Breast epithelium (tissue), 4 donors: ENCODE data around the gene CASZ1. TPM values are rescaled to one million over a fixed set of nuclear protein-coding genes. Genes with fewer than 3 reads are reported as not detected.
A peak's percentile ranks its signal among the peaks of the same experiment; 100 is the strongest.

ENCODE experiments used
- DNase-seq, 2 donors: peaks; one replicate each; pipeline ENCODE4 v3.0.0-alpha.2; 2019; ENCODE audit warnings: low spot score in 2 of 2
- H3K27ac ChIP-seq, 2 donors: fragments of 200-600 bp; sonication (generic) in 1 of 2; one replicate each; pipeline ENCODE4 v1.5.1; 2016 to 2019; ENCODE audit warnings: mild to moderate bottlenecking in 1 of 2
- H3K27me3 ChIP-seq, 2 donors: fragments of 200-600 bp; sonication (generic) in 1 of 2; one replicate each; pipeline versions ENCODE4 v1.5.1 to v1.6.0; 2017 to 2019; ENCODE audit warnings: control low read depth in 1 of 2, mild to moderate bottlenecking in 1 of 2
- H3K36me3 ChIP-seq: fragments of 200-600 bp; one replicate; pipeline ENCODE4 v1.5.1; 2019
- H3K4me1 ChIP-seq, 2 donors: fragments of 200-600 bp; sonication (generic); one replicate each; pipeline ENCODE4 v1.5.1; 2016 to 2019; ENCODE audit warnings: control low read depth in 1 of 2
- H3K4me3 ChIP-seq, 3 donors: fragments of 200-600 bp; sonication (generic); 1 replicate in 2 of 3; 2 replicates in 1 of 3; pipeline ENCODE4 v1.5.1; 2016 to 2019; ENCODE audit warnings: mild to moderate bottlenecking in 3 of 3, moderate library complexity in 2 of 3
- H3K9me3 ChIP-seq, 2 donors: fragments of 200-600 bp; sonication (generic) in 1 of 2; one replicate each; pipeline ENCODE4 v1.5.1; 2016 to 2019; ENCODE audit warnings: control low read depth in 1 of 2
- POLR2A ChIP-seq: fragments of 450-650 bp; IDR thresholded peaks from one replicate; pipeline ENCODE4 v1.6.1; 2016; ENCODE audit warnings: antibody characterized with exemption, mild to moderate bottlenecking, moderate library complexity
- POLR2AphosphoS5 ChIP-seq, 3 donors: sonication (generic); formaldehyde crosslinking; IDR thresholded peaks; one replicate each; pipeline ENCODE4 v1.6.1; 2017; ENCODE audit warnings: antibody characterized with exemption in 3 of 3
- intact Hi-C: fragments of 100-400 bp; cut with DNase I; formaldehyde crosslinking; loops from one replicate; pipeline ENCODE4 v1.15.1; 2023; ENCODE audit warnings: low total_unique reads
- total RNA-seq, 3 donors: library from RNA; depleted of rRNA; stranded (reverse); fragments of >200 nt; gene quantifications; one replicate each; pipeline ENCODE4 v1.1.0, GENCODE V29; 2016
- TF ChIP-seq, protein P1 (sequence below), 3 donors: fragments of 450-650 bp; IDR thresholded peaks; one replicate each; pipeline ENCODE4 v1.5.1; 2016 to 2017; ENCODE audit warnings: antibody characterized with exemption in 3 of 3, mild to moderate bottlenecking in 3 of 3, moderate library complexity in 3 of 3

The CASZ1 gene
- total RNA-seq, 3 donors from 2014 or later = 1.1 to 39.1 (median 32.4) TPM

DNA sequence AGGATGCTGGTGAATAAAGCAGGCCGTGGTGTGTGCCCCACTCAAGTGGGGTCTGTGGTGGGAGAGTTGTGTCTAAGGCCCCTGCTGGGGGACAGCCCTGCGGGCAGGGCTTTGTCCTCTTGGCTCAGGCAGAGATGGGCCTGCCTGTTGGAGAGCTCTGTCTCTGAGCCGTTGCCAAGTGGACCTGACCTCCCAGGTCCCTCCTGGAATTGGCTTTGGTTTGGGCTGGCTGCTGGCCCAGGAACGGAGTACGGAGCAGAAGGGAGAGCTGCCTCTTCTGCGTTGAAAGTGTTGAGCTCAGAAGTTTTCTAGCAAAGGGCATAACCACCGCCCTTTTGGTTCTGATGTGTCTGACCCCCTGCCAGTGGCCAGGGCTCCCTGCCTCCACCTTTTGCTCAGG, 167.8 kb downstream of the CASZ1 start:
- H3K27me3 ChIP-seq = no peaks in the 10 kb centered on the region
- H3K36me3 ChIP-seq = no peaks in the 10 kb centered on the region
- peak overlapping the region; percentile 79 to 84 for H3K27ac ChIP-seq
- no peak overlapping the region for H3K4me3 ChIP-seq
- intact Hi-C loops = loop anchor here (5.0 kb wide), 1 partner anchor 546 kb away; no protein-coding TSS in a partner anchor
- peak; percentile 64 to 82 for DNase-seq
- H3K9me3 ChIP-seq = no peaks in the 10 kb centered on the region
- peaks cover 0 to 18% of the 10 kb centered on the region in 2 donors for H3K4me1 ChIP-seq
- no peak for TF ChIP-seq POLR2A
- no peak for TF ChIP-seq POLR2AphosphoS5 (IDR thresholded peaks at IDR 0.05)

DNA sequence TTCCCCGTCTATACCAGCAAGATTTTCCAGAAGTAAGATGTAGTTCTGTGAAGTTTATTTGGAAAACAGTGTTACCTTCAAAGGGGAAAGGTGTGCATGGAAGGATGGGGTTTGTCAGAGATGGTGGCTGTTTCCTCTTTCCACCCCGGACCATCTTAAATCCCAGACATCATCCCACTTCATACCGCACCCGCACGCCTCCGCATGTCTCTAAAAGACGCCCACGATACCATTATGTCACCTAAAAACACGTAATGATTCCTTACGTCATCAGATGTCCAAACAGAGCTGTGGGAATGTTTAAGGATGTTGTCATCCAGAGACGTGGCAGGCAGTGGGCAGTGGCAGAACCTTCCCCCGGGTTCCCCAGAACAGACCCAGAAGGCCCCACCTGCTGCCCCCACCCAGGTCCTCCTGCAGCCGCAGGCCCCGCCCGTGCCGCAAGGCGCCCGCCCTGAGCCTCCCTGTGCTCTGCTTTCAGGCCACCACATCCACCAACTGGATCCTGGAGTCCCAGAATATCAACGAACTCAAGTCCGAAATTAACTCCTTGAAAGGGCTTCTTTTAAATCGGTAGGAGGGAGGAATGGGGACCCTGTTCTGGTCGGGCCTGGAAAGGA, 169.5 kb downstream of the CASZ1 start:
- H3K27ac ChIP-seq = peak overlapping the region; percentile 79 to 84
- H3K9me3 ChIP-seq = no peaks in the 10 kb centered on the region
- H3K36me3 ChIP-seq = no peaks in the 10 kb centered on the region
- peak in 1 of 2 donors; percentile 48 for DNase-seq
- H3K27me3 ChIP-seq = no peaks in the 10 kb centered on the region
- TF ChIP-seq POLR2AphosphoS5 (IDR thresholded peaks at IDR 0.05) = no peak
- TF ChIP-seq POLR2A = no peak
- TF ChIP-seq, protein P1, sequence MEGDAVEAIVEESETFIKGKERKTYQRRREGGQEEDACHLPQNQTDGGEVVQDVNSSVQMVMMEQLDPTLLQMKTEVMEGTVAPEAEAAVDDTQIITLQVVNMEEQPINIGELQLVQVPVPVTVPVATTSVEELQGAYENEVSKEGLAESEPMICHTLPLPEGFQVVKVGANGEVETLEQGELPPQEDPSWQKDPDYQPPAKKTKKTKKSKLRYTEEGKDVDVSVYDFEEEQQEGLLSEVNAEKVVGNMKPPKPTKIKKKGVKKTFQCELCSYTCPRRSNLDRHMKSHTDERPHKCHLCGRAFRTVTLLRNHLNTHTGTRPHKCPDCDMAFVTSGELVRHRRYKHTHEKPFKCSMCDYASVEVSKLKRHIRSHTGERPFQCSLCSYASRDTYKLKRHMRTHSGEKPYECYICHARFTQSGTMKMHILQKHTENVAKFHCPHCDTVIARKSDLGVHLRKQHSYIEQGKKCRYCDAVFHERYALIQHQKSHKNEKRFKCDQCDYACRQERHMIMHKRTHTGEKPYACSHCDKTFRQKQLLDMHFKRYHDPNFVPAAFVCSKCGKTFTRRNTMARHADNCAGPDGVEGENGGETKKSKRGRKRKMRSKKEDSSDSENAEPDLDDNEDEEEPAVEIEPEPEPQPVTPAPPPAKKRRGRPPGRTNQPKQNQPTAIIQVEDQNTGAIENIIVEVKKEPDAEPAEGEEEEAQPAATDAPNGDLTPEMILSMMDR (IDR thresholded peaks at IDR 0.05) = no peak
- intact Hi-C loops = loop anchor here (5.0 kb wide), 1 partner anchor 545 kb away; no protein-coding TSS in a partner anchor
- H3K4me1 ChIP-seq = peaks cover 0 to 17% of the 10 kb centered on the region in 2 donors
- no peak overlapping the region for H3K4me3 ChIP-seq

DNA sequence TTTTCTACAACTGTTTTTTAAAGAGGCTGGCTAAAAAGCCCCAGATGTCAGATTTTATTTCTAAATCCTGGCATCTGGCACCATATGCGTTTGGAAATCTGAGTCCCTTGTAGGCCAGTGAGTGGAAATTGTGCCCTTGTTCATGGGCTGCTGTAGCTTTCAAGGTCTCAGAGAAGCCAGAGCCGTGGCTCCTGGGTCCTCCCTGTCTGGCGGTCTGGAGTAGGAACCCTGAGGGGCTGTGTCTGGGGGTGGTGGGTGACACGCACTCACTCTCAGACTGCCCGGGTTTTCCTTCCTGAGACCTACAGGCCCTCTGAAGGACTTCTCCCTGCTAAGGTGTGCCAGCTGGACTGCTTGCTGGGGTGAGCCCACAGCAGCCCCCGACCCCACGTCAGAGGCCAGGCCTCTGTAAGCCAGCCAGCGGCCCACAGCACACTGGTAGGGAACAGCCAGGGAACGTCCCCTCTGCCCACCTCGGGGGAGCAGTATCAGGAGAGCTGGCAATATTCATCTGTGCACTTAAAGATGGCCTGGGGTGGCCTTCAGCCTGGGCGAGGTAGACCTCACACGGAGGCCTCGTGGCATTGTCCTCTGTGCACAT, 170.2 kb downstream of the CASZ1 start:
- Histone ChIP-seq H3K27me3 (no peaks in the 10 kb centered on the region), H3K9me3 (no peaks in the 10 kb centered on the region), H3K4me1 (peaks cover 0 to 17% of the 10 kb centered on the region in 2 donors), H3K36me3 (no peaks in the 10 kb centered on the region), H3K27ac (peak overlapping the region in 1 of 2 donors; percentile 84), H3K4me3 (no peak overlapping the region)
- intact Hi-C loops = loop anchor here (5.0 kb wide), 1 partner anchor 544 kb away; no protein-coding TSS in a partner anchor
- peak in 1 of 2 donors; percentile 31 for DNase-seq
- no peak for TF ChIP-seq POLR2AphosphoS5 (IDR thresholded peaks at IDR 0.05)
- TF ChIP-seq POLR2A = no peak
- TF ChIP-seq, protein P1 (IDR thresholded peaks at IDR 0.05) = no peak

DNA sequence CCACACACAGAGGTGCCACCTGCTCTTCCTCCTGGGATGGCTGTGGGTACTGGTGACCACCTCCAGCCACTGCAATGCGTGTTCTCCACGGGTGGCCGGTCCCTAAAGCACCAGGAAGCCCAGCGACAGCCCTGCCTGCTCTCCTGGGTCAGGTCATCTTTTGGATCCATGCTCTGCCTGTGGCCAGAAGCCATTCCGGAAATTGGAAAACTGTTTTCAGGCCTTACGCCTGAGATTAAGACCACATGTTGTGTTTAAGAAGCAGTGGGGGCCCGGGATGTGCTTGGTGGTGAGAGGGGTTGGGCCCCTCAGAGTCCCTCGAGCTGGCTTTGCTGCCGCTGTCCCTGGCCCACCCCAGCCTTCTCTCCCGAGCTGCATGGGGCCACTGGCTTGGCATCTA, 170.9 kb downstream of the CASZ1 start:
- intact Hi-C loops = loop anchor here (5.0 kb wide), 1 partner anchor 543 kb away; no protein-coding TSS in a partner anchor
- no peaks in the 10 kb centered on the region for H3K9me3 ChIP-seq

DNA sequence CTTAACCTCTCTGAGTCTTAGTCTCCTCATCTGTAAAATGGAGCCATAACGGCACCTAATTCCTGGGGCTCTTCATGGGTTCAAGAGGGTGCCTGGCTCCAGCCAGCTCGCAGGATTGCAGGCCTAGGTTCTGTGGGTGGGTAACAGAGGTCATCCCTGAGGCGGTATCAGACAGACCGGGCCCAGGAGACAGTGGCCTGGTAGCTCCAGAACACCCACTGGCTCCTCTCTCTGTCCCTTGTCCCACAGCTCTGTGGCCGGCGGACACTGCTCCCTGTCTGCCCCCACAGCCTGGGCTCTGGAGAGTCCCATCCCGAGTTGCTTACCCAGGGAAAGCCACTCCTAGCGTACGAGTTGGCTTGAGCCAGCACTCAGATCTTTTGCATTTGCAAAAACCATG, 171.4 kb downstream of the CASZ1 start:
- H3K36me3 ChIP-seq = no peaks in the 10 kb centered on the region
- intact Hi-C loops = loop anchor here (5.0 kb wide), 1 partner anchor 543 kb away; no protein-coding TSS in a partner anchor
- TF ChIP-seq POLR2A = no peak
- TF ChIP-seq, protein P1 (IDR thresholded peaks at IDR 0.05) = no peak
- no peak for TF ChIP-seq POLR2AphosphoS5 (IDR thresholded peaks at IDR 0.05)
- peak in 1 of 2 donors; percentile 33 for DNase-seq
- H3K9me3 ChIP-seq = no peaks in the 10 kb centered on the region
- no peaks in the 10 kb centered on the region for H3K27me3 ChIP-seq
- no peak overlapping the region for H3K4me3 ChIP-seq
- peak overlapping the region in 1 of 2 donors; percentile 12 for H3K27ac ChIP-seq
- peaks cover 0 to 17% of the 10 kb centered on the region in 2 donors for H3K4me1 ChIP-seq

More for the DNA sequence above, 170.9 kb downstream of the CASZ1 start:
- Histone ChIP-seq H3K4me3 (no peak overlapping the region), H3K27me3 (no peaks in the 10 kb centered on the region), H3K36me3 (no peaks in the 10 kb centered on the region), H3K27ac (peak overlapping the region in 1 of 2 donors; percentile 12), H3K4me1 (peaks cover 0 to 17% of the 10 kb centered on the region in 2 donors)
- TF ChIP-seq POLR2AphosphoS5 (IDR thresholded peaks at IDR 0.05) (no peak), POLR2A (no peak)
- TF ChIP-seq, protein P1 (IDR thresholded peaks at IDR 0.05) = no peak
- peak in 1 of 2 donors; percentile 44 for DNase-seq
